ENCODE data around the gene RANBP2.
"Not testable (repeated sequence)": the region's sequence is repeated elsewhere in the genome, so short reads cannot be mapped to it uniquely, and the experiment has no call there.

GRCh38 chr2:108678198-108678651, 41.1 kb upstream of the RANBP2 start:
- TF ChIP-seq CTCF (IDR thresholded peaks at IDR 0.05; ENCODE audit: low read depth, low read length); EZH2phosphoT487 (IDR thresholded peaks at IDR 0.05; ENCODE audit: low read depth): not testable (repeated sequence)

Data from OCI-LY3 (cell line).